HCT116 (cell line): ENCODE data around the gene TRIM24.

Source experiments
- ATF3 ChIP-seq: IDR thresholded peaks from 2 replicates; pipeline ENCODE4 v1.6.1; 2012
- CTCF ChIP-seq, 3 experiments: fragments of 200-600 bp in 1 of 3; sonication (generic) in 1 of 3; IDR thresholded peaks in 2 of 3; conservative IDR thresholded peaks in 1 of 3; 2 replicates each; pipeline ENCODE4 v1.5.1; 2012 to 2017; ENCODE audit warnings: low read depth in 2 of 3, low read length in 2 of 3, antibody characterized with exemption in 1 of 3, borderline replicate concordance in 1 of 3, control low read depth in 1 of 3, mild to moderate bottlenecking in 1 of 3, mixed read lengths in 1 of 3, mixed run types in 1 of 3, moderate library complexity in 1 of 3; ENCODE audit not compliant: insufficient read depth in 1 of 3
- ELF1 ChIP-seq: IDR thresholded peaks from 2 replicates; pipeline ENCODE4 v1.6.1; 2012; ENCODE audit warnings: low read depth, borderline replicate concordance
- EZH2 ChIP-seq: fragments of 200-600 bp; sonication (generic); IDR thresholded peaks from 2 replicates; pipeline ENCODE4 v1.6.1; 2017; ENCODE audit warnings: antibody characterized with exemption, mixed run types
- EZH2phosphoT487 ChIP-seq: fragments of 200-600 bp; IDR thresholded peaks from 2 replicates; pipeline ENCODE4 v1.6.1; 2018; ENCODE audit warnings: antibody characterized with exemption, borderline replicate concordance
- JUND ChIP-seq: IDR thresholded peaks from 2 replicates; pipeline ENCODE4 v1.6.1; 2012
- MAX ChIP-seq: IDR thresholded peaks from 2 replicates; pipeline ENCODE4 v1.6.1; 2012
- POLR2A ChIP-seq: IDR thresholded peaks from 2 replicates; pipeline ENCODE4 v1.7.0; 2011; ENCODE audit warnings: borderline replicate concordance; ENCODE audit not compliant: insufficient read depth, insufficient read length; ENCODE audit errors: extremely low read depth
- POLR2AphosphoS5 ChIP-seq: IDR thresholded peaks from 2 replicates; pipeline ENCODE4 v1.6.1; 2011; ENCODE audit warnings: mild to moderate bottlenecking, low read depth, low read length, moderate library complexity
- RAD21 ChIP-seq: IDR thresholded peaks from 2 replicates; pipeline ENCODE4 v1.6.1; 2012; ENCODE audit warnings: low read depth, mild to moderate bottlenecking
- SIN3A ChIP-seq: IDR thresholded peaks from 2 replicates; pipeline ENCODE4 v1.6.1; 2012; ENCODE audit warnings: low read depth
- SRF ChIP-seq: IDR thresholded peaks from 2 replicates; pipeline ENCODE4 v1.6.1; 2012; ENCODE audit warnings: low read depth
- YY1 ChIP-seq: IDR thresholded peaks from 2 replicates; pipeline ENCODE4 v1.6.1; 2011; ENCODE audit warnings: low read length, low read depth, moderate library complexity, mild to moderate bottlenecking; ENCODE audit not compliant: insufficient replicate concordance; ENCODE audit errors: extremely low read depth

GRCh38 chr7:138542183-138542582, 82.1 kb downstream of the TRIM24 start:
- TF ChIP-seq ELF1 (no peak), CTCF (IDR thresholded peaks at IDR 0.05 in 2 of 3, conservative IDR thresholded peaks at IDR 0.05 in 1 of 3; ENCODE audit: borderline replicate concordance in 1 of 3, insufficient read depth in 1 of 3, low read depth in 2 of 3, low read length in 2 of 3) (no peak), YY1 (no peak), JUND (no peak), SRF (no peak), SIN3A (no peak), POLR2AphosphoS5 (no peak), POLR2A (no peak), EZH2phosphoT487 (no peak), RAD21 (no peak), MAX (no peak), EZH2 (no peak), ATF3 (no peak)
